PC-3 (cell line): Measurements from ENCODE around the gene PLA2G12A. TPM values are rescaled to one million over a fixed set of nuclear protein-coding genes. Genes with fewer than 3 reads are reported as not detected.
"Not testable (repeated sequence)": the region's sequence is repeated elsewhere in the genome, so short reads cannot be mapped to it uniquely, and the experiment has no call there.

Source experiments
- ATAC-seq: fragments of 200-7000 bp; cut with Tn5 transposase; 2 replicates; pipeline ENCODE4 v1.9.1; 2020; ENCODE audit warnings: mild to moderate bottlenecking, moderate library complexity
- BruUV-seq: library from RNA; stranded (reverse); fragments of 400-500 nt; replicated peaks from 2 replicates; lab custom pipeline; 2021; lab: Mats Ljungman, UMichigan
- CTCF ChIA-PET: fragments of 300-600 bp; sonication (Branson Sonifier 250); formaldehyde crosslinking; loops from one replicate; lab custom pipeline; 2022; ENCODE audit warnings: antibody characterized with exemption; lab: Charles Lee
- POLR2A ChIA-PET: fragments of 300-600 bp; sonication (Branson Sonifier 250); formaldehyde crosslinking; loops from one replicate; lab custom pipeline; 2022; ENCODE audit warnings: antibody characterized with exemption; ENCODE audit not compliant: unreplicated experiment; lab: Charles Lee
- DNase-seq: peaks from one replicate; pipeline ENCODE4 v3.0.0-alpha.2; 2015
- H2AFZ ChIP-seq: fragments of 300-600 bp; sonication (generic); 2 replicates; pipeline ENCODE4 v1.6.0; 2016; ENCODE audit warnings: antibody characterized with exemption, low read length
- H3F3A ChIP-seq: fragments of 300-600 bp; sonication (generic); one replicate; pipeline ENCODE4 v1.6.0; 2017; ENCODE audit warnings: antibody characterized with exemption, low read length, control low read depth, mild to moderate bottlenecking; ENCODE audit not compliant: unreplicated experiment
- H3K27ac ChIP-seq: fragments of 300-600 bp; sonication (generic); 2 replicates; pipeline ENCODE4 v1.5.1; 2016; ENCODE audit warnings: mild to moderate bottlenecking, low read length
- H3K27me3 ChIP-seq: fragments of 300-600 bp; sonication (generic); 2 replicates; pipeline ENCODE4 v1.6.1; 2016; ENCODE audit warnings: low read length, mixed read lengths
- H3K36me3 ChIP-seq: fragments of 300-600 bp; sonication (generic); 2 replicates; pipeline ENCODE4 v1.6.1; 2016; ENCODE audit warnings: low read depth, mixed run types, low read length, mixed read lengths
- H3K4me1 ChIP-seq: fragments of 300-600 bp; sonication (generic); 2 replicates; pipeline ENCODE4 v1.5.1; 2016; ENCODE audit warnings: low read length; ENCODE audit not compliant: insufficient read depth
- H3K4me2 ChIP-seq: fragments of 300-600 bp; sonication (generic); 2 replicates; pipeline ENCODE4 v1.6.0; 2016; ENCODE audit warnings: low read length
- H3K4me3 ChIP-seq: fragments of 300-600 bp; sonication (generic); 2 replicates; pipeline ENCODE4 v1.5.1; 2016; ENCODE audit warnings: mild to moderate bottlenecking, low read length, mixed read lengths
- H3K79me2 ChIP-seq: fragments of 300-600 bp; sonication (generic); 2 replicates; pipeline ENCODE4 v1.6.1; 2017; ENCODE audit warnings: low read length, mixed read lengths
- H3K9ac ChIP-seq: fragments of 300-600 bp; sonication (generic); 2 replicates; pipeline ENCODE4 v1.6.0; 2016; ENCODE audit warnings: mild to moderate bottlenecking, low read length
- H3K9me2 ChIP-seq: fragments of 300-600 bp; sonication (generic); replicated peaks from 2 replicates; pipeline ENCODE4 v1.6.1; 2016; ENCODE audit warnings: mixed run types, low read length, mixed read lengths
- H3K9me3 ChIP-seq: fragments of 300-600 bp; sonication (generic); 2 replicates; pipeline ENCODE4 v1.6.1; 2016; ENCODE audit warnings: low read length, mixed read lengths
- H4K20me1 ChIP-seq: fragments of 300-600 bp; sonication (generic); 2 replicates; pipeline ENCODE4 v1.6.1; 2016; ENCODE audit warnings: low read length, mixed read lengths
- EZH2 ChIP-seq: fragments of 300-600 bp; sonication (generic); IDR thresholded peaks from one replicate; pipeline ENCODE4 v1.6.1; 2017; ENCODE audit warnings: antibody characterized with exemption, mild to moderate bottlenecking, low read length; ENCODE audit not compliant: unreplicated experiment
- EZH2phosphoT487 ChIP-seq: fragments of 300-600 bp; sonication (generic); IDR thresholded peaks from 2 replicates; pipeline ENCODE4 v1.6.1; 2018; ENCODE audit warnings: mild to moderate bottlenecking, antibody characterized with exemption, low read length, borderline replicate concordance
- intact Hi-C: fragments of 100-400 bp; cut with micrococcal nuclease; formaldehyde crosslinking; loops from 2 replicates; pipeline ENCODE4 v1.9.0; 2023
- total RNA-seq: library from RNA; depleted of rRNA; stranded (reverse); fragments of >200 nt; gene quantifications from 2 replicates; pipeline ENCODE4 v1.2.3, GENCODE V29; 2014
- TF ChIP-seq, protein P1 (sequence below): fragments of 300-600 bp; sonication (generic); conservative IDR thresholded peaks from 2 replicates; pipeline ENCODE4 v1.5.1; 2017; ENCODE audit warnings: antibody characterized with exemption, low read depth, mild to moderate bottlenecking, low read length

PLA2G12A gene
- total RNA-seq, 1 experiment from 2014 or later, result 51.6 TPM

DNA sequence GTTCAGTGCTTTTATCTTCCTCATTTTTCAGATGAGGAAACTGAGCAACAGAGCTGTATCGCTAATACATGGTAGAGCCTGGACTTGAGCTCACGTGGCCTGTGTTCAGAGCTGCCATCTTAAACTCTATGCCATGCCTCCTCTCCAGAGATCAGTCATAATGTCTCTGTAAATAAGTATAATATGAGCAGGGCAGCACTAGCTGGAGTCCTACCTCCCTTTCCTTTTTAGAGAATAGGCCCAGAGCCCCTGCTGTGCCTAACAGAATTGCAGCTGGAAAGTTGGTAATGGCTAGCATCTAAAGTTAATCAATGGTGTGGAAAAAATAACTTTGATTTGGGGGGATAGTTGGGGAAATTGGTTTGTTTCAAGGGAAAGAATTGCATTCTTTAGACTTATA, 47.0 kb downstream of the PLA2G12A start:
- H3K9ac ChIP-seq, result no peak overlapping the region
- no peaks in the 10 kb centered on the region for H3K27me3 ChIP-seq
- no peak overlapping the region for H2AFZ ChIP-seq
- no peaks in the 10 kb centered on the region for H3K4me1 ChIP-seq
- H3K36me3 ChIP-seq, result peaks cover 7% of the 10 kb centered on the region; the same call in 1 of the 2 replicates
- intact Hi-C loops, result no loop called here
- no peak overlapping the region for H3K4me2 ChIP-seq
- no peak overlapping the region for H3K4me3 ChIP-seq
- H3K79me2 ChIP-seq, result no peaks in the 10 kb centered on the region
- CTCF ChIA-PET, result no interaction called here
- H3K27ac ChIP-seq, result no peak overlapping the region
- H3K9me3 ChIP-seq, result no peaks in the 10 kb centered on the region
- POLR2A ChIA-PET, result interaction anchor here (0.7 kb wide), 1 partner anchor 8 kb away, joined by 4 read pairs; no protein-coding TSS in a partner anchor
- TF ChIP-seq EZH2 (no peak), EZH2phosphoT487 (no peak)
- TF ChIP-seq, protein P1, sequence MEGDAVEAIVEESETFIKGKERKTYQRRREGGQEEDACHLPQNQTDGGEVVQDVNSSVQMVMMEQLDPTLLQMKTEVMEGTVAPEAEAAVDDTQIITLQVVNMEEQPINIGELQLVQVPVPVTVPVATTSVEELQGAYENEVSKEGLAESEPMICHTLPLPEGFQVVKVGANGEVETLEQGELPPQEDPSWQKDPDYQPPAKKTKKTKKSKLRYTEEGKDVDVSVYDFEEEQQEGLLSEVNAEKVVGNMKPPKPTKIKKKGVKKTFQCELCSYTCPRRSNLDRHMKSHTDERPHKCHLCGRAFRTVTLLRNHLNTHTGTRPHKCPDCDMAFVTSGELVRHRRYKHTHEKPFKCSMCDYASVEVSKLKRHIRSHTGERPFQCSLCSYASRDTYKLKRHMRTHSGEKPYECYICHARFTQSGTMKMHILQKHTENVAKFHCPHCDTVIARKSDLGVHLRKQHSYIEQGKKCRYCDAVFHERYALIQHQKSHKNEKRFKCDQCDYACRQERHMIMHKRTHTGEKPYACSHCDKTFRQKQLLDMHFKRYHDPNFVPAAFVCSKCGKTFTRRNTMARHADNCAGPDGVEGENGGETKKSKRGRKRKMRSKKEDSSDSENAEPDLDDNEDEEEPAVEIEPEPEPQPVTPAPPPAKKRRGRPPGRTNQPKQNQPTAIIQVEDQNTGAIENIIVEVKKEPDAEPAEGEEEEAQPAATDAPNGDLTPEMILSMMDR, result no peak
- no TSS peak for BruUV-seq
- H3F3A ChIP-seq, result no peaks in the 10 kb centered on the region
- H3K9me2 ChIP-seq, result no peaks in the 10 kb centered on the region
- DNase-seq (no peak), ATAC-seq (no peak)
- H4K20me1 ChIP-seq, result no peaks in the 10 kb centered on the region

DNA sequence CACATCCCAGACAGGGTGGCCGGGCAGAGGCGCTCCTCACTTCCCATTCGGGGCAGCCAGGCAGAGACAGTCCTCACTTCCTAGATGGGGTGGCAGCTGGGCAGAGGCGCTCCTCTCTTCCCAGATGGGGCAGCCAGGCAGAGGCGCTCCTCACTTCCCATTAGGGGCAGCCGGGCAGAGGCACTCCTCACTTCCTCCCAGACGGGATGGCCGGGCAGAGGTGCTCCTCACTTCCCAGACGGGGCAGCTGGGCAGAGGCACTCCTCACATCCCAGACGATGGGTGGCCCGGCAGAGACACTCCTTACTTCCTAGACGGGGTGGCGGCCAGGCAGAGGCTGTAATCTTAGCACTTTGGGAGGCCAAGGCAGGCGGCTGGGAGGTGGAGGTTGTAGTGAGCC, 50.9 kb downstream of the PLA2G12A start:
- BruUV-seq, ATAC-seq: not testable (repeated sequence)

DNA sequence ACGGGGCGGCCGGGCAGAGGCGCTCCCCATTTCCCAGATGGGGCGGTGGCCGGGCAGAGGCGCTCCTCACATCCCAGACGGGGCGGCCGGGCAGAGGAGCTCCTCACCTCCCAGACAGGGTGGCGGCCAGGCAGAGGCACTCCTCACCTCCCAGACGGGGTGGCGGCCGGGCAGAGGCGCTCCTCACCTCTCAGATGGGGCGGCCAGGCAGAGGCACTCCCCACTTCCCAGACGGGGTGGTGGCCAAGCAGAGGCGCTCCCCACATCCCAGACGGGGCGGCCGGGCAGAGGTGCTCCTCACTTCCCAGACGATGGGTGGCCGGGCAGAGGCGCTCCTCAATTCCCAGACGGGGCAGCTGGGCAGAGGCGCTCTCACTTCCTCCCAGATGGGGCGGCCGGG, 51.4 kb downstream of the PLA2G12A start:
- H3K4me3 ChIP-seq, CTCF ChIA-PET, H3K9ac ChIP-seq, intact Hi-C loops, ATAC-seq, H3K79me2 ChIP-seq, H3K9me2 ChIP-seq, H3K27ac ChIP-seq, H2AFZ ChIP-seq, H3K27me3 ChIP-seq, POLR2A ChIA-PET, DNase-seq, H3K4me1 ChIP-seq, BruUV-seq, H3K36me3 ChIP-seq, H3K4me2 ChIP-seq, H4K20me1 ChIP-seq, H3F3A ChIP-seq, H3K9me3 ChIP-seq: not testable (repeated sequence)

More for the DNA sequence above, 50.9 kb downstream of the PLA2G12A start:
- H3K27ac ChIP-seq, H3K36me3 ChIP-seq, CTCF ChIA-PET, H3K79me2 ChIP-seq, H3K9ac ChIP-seq, H3K27me3 ChIP-seq, H3K4me3 ChIP-seq, H3K9me3 ChIP-seq, DNase-seq, H4K20me1 ChIP-seq, H3K4me1 ChIP-seq, H3K4me2 ChIP-seq, H3F3A ChIP-seq, intact Hi-C loops, H2AFZ ChIP-seq, H3K9me2 ChIP-seq, POLR2A ChIA-PET: not testable (repeated sequence)

DNA sequence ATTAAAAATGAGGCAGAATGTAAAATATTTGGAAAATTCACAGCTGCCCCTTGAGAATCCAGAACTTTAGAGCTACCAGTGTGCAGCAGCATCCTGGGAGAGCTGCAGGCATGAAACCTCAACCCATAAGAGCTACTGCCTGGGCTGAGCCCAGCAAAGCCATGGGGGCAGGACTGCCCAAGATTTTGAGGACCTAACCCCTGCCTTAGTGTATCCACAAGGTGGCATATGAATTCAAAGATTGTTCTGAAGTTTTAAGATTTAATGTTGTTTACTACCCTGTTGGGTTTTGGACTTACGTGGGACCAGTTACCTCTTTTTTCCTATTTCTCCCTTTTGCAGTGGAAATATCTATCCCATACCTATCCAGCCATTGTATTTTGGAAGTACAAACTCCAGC, 53.0 kb downstream of the PLA2G12A start:
- H3K4me2 ChIP-seq, result no peak overlapping the region
- no peaks in the 10 kb centered on the region for H3K27me3 ChIP-seq
- TF ChIP-seq, protein P1, result 0 out of 2 replicates have a peak, but pooled peaks have one; percentile 27
- TF ChIP-seq EZH2phosphoT487, result no peak
- H3K36me3 ChIP-seq, result no peaks in the 10 kb centered on the region
- H4K20me1 ChIP-seq, result no peaks in the 10 kb centered on the region
- no peaks in the 10 kb centered on the region for H3K4me1 ChIP-seq
- no peak for ATAC-seq
- no peak overlapping the region for H3K9ac ChIP-seq
- no TSS peak for BruUV-seq
- intact Hi-C loops, result loop anchor here (1.0 kb wide), 1 partner anchor 301 kb away; no protein-coding TSS in a partner anchor
- H3F3A ChIP-seq, result no peaks in the 10 kb centered on the region
- peak; percentile 4 for DNase-seq
- H2AFZ ChIP-seq, result no peak overlapping the region
- H3K79me2 ChIP-seq, result no peaks in the 10 kb centered on the region
- H3K27ac ChIP-seq, result no peak overlapping the region
- H3K9me3 ChIP-seq, result no peaks in the 10 kb centered on the region
- H3K9me2 ChIP-seq, result no peaks in the 10 kb centered on the region
- POLR2A ChIA-PET, result no interaction called here
- CTCF ChIA-PET, result no interaction called here
- no peak overlapping the region for H3K4me3 ChIP-seq
